SK-N-SH (cell line): ENCODE results near the gene PCNX4. TPM values are rescaled to one million over a fixed set of nuclear protein-coding genes. Genes with fewer than 3 reads are reported as not detected.

Source experiments
- CTCF ChIA-PET: fragments of 300-600, 350-600 bp; formaldehyde crosslinking; extraction: SDS; loops from one replicate; lab custom pipeline; 2021; lab: Yijun Ruan, JAX
- POLR2A ChIA-PET: fragments of 350-600 bp; sonication (Branson Sonifier 250); formaldehyde crosslinking; extraction: SDS; loops from one replicate; lab custom pipeline; 2020; ENCODE audit warnings: antibody characterized with exemption, inconsistent platforms; lab: Yijun Ruan, JAX
- DNase-seq: peaks from one replicate; pipeline ENCODE4 v3.0.0; 2012
- H2AFZ ChIP-seq: fragments of 200-600 bp; sonication (generic); 2 replicates; pipeline ENCODE4 v1.8.1; 2016; ENCODE audit warnings: antibody characterized with exemption, mild to moderate bottlenecking, low read depth
- H3F3A ChIP-seq: fragments of 200-600 bp; sonication (generic); replicated peaks from 2 replicates; pipeline ENCODE3; 2016; ENCODE audit warnings: antibody characterized with exemption, mild to moderate bottlenecking; ENCODE audit not compliant: insufficient read depth
- H3K27ac ChIP-seq, 2 experiments: fragments of 200-500 bp in 1 of 2; fragments of 200-600 bp in 1 of 2; sonication (Bioruptor generic) in 1 of 2; sonication (generic), shearing (Covaris generic) in 1 of 2; 2 replicates each; pipeline versions ENCODE4 v1.5.1 to v1.6.1; 2014 to 2016; ENCODE audit warnings: low read depth in 2 of 2, inconsistent platforms in 1 of 2, low read length in 1 of 2, mild to moderate bottlenecking in 1 of 2, mixed read lengths in 1 of 2
- H3K27me3 ChIP-seq: fragments of 200-600 bp; sonication (generic), shearing (Covaris generic); 2 replicates; pipeline ENCODE4 v1.6.1; 2016; ENCODE audit warnings: mixed run types; ENCODE audit not compliant: insufficient read depth
- H3K36me3 ChIP-seq, 2 experiments: fragments of 200-500 bp in 1 of 2; fragments of 200-600 bp in 1 of 2; sonication (Bioruptor generic) in 1 of 2; sonication (generic) in 1 of 2; replicated peaks in 1 of 2; 2 replicates each; pipeline versions ENCODE3 to v1.5.1; 2014 to 2016; ENCODE audit warnings: low read length in 1 of 2, mild to moderate bottlenecking in 1 of 2; ENCODE audit not compliant: insufficient read depth in 2 of 2, control insufficient read depth in 1 of 2
- H3K4me1 ChIP-seq, 2 experiments: fragments of 200-500 bp in 1 of 2; fragments of 200-600 bp in 1 of 2; sonication (Bioruptor generic) in 1 of 2; sonication (generic), shearing (Covaris generic) in 1 of 2; 2 replicates each; pipeline versions ENCODE4 v1.5.1 to v1.6.1; 2014 to 2016; ENCODE audit warnings: low read depth in 1 of 2, low read length in 1 of 2, mixed run types in 1 of 2; ENCODE audit not compliant: insufficient read depth in 2 of 2, control insufficient read depth in 1 of 2
- H3K4me2 ChIP-seq: fragments of 200-600 bp; sonication (generic), shearing (Covaris generic); 2 replicates; pipeline ENCODE4 v1.6.1; 2017; ENCODE audit warnings: mixed run types
- H3K4me3 ChIP-seq, 2 experiments: fragments of 200-500 bp in 1 of 2; fragments of 200-600 bp in 1 of 2; sonication (Bioruptor generic) in 1 of 2; sonication (generic), shearing (Covaris generic) in 1 of 2; 2 replicates each; pipeline versions ENCODE4 v1.5.1 to v1.8.1; 2014 to 2016; ENCODE audit warnings: low read depth in 2 of 2, inconsistent platforms in 1 of 2, low read length in 1 of 2, mild to moderate bottlenecking in 1 of 2, mixed read lengths in 1 of 2, moderate library complexity in 1 of 2
- H3K79me2 ChIP-seq: fragments of 200-600 bp; sonication (generic); 2 replicates; pipeline ENCODE4 v1.8.1; 2017; ENCODE audit warnings: mild to moderate bottlenecking; ENCODE audit not compliant: insufficient read depth
- H3K9ac ChIP-seq: fragments of 200-600 bp; sonication (generic); 2 replicates; pipeline ENCODE4 v1.6.1; 2017; ENCODE audit warnings: mixed run types
- H3K9me2 ChIP-seq: fragments of 200-600 bp; sonication (generic); 2 replicates; pipeline ENCODE4 v1.6.1; 2017; ENCODE audit warnings: mixed run types
- H3K9me3 ChIP-seq: fragments of 200-600 bp; sonication (generic); 2 replicates; pipeline ENCODE4 v1.6.1; 2017; ENCODE audit warnings: mixed run types, mild to moderate bottlenecking, moderate library complexity
- H4K20me1 ChIP-seq: fragments of 200-600 bp; sonication (generic); 2 replicates; pipeline ENCODE4 v1.6.1; 2017; ENCODE audit warnings: mild to moderate bottlenecking, mixed run types; ENCODE audit not compliant: insufficient read depth
- CTCF ChIP-seq: fragments of 200-600 bp; sonication (generic); IDR thresholded peaks from 2 replicates; pipeline ENCODE4 v1.6.1; 2017; ENCODE audit warnings: antibody characterized with exemption, mild to moderate bottlenecking, moderate library complexity
- ELF1 ChIP-seq: IDR thresholded peaks from 2 replicates; pipeline ENCODE4 v1.4.0; 2012
- EP300 ChIP-seq, 2 experiments: IDR thresholded peaks; 2 replicates each; pipeline versions ENCODE4 v1.4.0 to v1.6.1; 2012; ENCODE audit warnings: borderline replicate concordance in 1 of 2, low read depth in 1 of 2, low read length in 1 of 2
- EZH2phosphoT487 ChIP-seq: fragments of 200-600 bp; sonication (generic); IDR thresholded peaks from 2 replicates; pipeline ENCODE4 v1.6.1; 2017; ENCODE audit warnings: low read depth, mixed run types, mild to moderate bottlenecking, antibody characterized with exemption, moderate library complexity, borderline replicate concordance
- GABPA ChIP-seq: IDR thresholded peaks from 2 replicates; pipeline ENCODE4 v1.4.0; 2012; ENCODE audit warnings: low read depth, mild to moderate bottlenecking
- MAX ChIP-seq: IDR thresholded peaks from 2 replicates; pipeline ENCODE4 v1.4.0; 2012; ENCODE audit warnings: low read depth
- MXI1 ChIP-seq: IDR thresholded peaks from 2 replicates; pipeline ENCODE4 v1.6.1; 2012; ENCODE audit warnings: mild to moderate bottlenecking, low read depth, low read length, improper control_type of control experiment
- NFIC ChIP-seq: IDR thresholded peaks from 2 replicates; pipeline ENCODE4 v1.4.0; 2012; ENCODE audit warnings: borderline replicate concordance
- PBX3 ChIP-seq: IDR thresholded peaks from 2 replicates; pipeline ENCODE4; 2012
- RAD21 ChIP-seq: IDR thresholded peaks from 2 replicates; pipeline ENCODE4 v1.6.1; 2012; ENCODE audit warnings: mild to moderate bottlenecking, low read length
- REST ChIP-seq: IDR thresholded peaks from 2 replicates; pipeline ENCODE4 v1.6.1; 2012; ENCODE audit warnings: mild to moderate bottlenecking, low read depth, low read length, moderate library complexity
- RFX5 ChIP-seq: IDR thresholded peaks from 2 replicates; pipeline ENCODE4 v1.6.1; 2012; ENCODE audit warnings: mild to moderate bottlenecking, improper control_type of control experiment, low read length
- SIN3A ChIP-seq: IDR thresholded peaks from 2 replicates; pipeline ENCODE4 v1.6.1; 2012; ENCODE audit warnings: low read depth, mild to moderate bottlenecking, low read length, moderate library complexity, borderline replicate concordance
- SMC3 ChIP-seq: IDR thresholded peaks from 2 replicates; pipeline ENCODE4 v1.6.1; 2012; ENCODE audit warnings: low read depth, low read length, improper control_type of control experiment
- TAF1 ChIP-seq: IDR thresholded peaks from 2 replicates; pipeline ENCODE4 v1.6.1; 2012; ENCODE audit warnings: low read depth, mild to moderate bottlenecking, low read length, moderate library complexity, borderline replicate concordance
- TCF12 ChIP-seq: IDR thresholded peaks from 2 replicates; pipeline ENCODE4 v1.4.0; 2012
- TEAD4 ChIP-seq: IDR thresholded peaks from 2 replicates; pipeline ENCODE4 v1.4.0; 2012; ENCODE audit warnings: mild to moderate bottlenecking, borderline replicate concordance; ENCODE audit not compliant: insufficient read depth
- USF1 ChIP-seq: IDR thresholded peaks from 2 replicates; pipeline ENCODE4 v1.4.0; 2012; ENCODE audit warnings: low read depth, borderline replicate concordance
- YY1 ChIP-seq: IDR thresholded peaks from 2 replicates; pipeline ENCODE4 v1.4.0; 2012; ENCODE audit warnings: low read depth, mild to moderate bottlenecking
- ZBTB33 ChIP-seq: IDR thresholded peaks from 2 replicates; pipeline ENCODE4 v1.4.0; 2012; ENCODE audit warnings: low read depth, borderline replicate concordance
- WGBS: methylation state at CpG from one replicate; pipeline ENCODE4 v1.1.6; 2017; ENCODE audit warnings: low lambda C conversion rate; 5-methylcytosine and 5-hydroxymethylcytosine counted together
- polyA plus RNA-seq, 3 experiments: library from polyadenylated mRNA; depleted of rRNA; stranded (reverse); fragments of >200 nt; gene quantifications; 2 replicates each; pipeline ENCODE4 v1.2.3, GENCODE V29; 2012

The PCNX4 gene
- polyA plus RNA-seq, 1 of the 3 experiments (the other 2 are of a cell fraction): 21.1 TPM

- Histone ChIP-seq H2AFZ (no peak overlapping the region), H3K27me3 (no peaks in the 10 kb centered on the region), H3K9me2 (no peaks in the 10 kb centered on the region), H3F3A (no peaks in the 10 kb centered on the region), H3K9ac (no peak overlapping the region), H3K27ac (no peak overlapping the region), H3K9me3 (no peaks in the 10 kb centered on the region), H4K20me1 (no peaks in the 10 kb centered on the region), H3K36me3 (no peaks in the 10 kb centered on the region), H3K4me3 (no peak overlapping the region), H3K4me1 (peaks cover 2 to 10% of the 10 kb centered on the region in 2 experiments; a peak in 2 of 4 replicates), H3K4me2 (no peak overlapping the region), H3K79me2 (no peaks in the 10 kb centered on the region; the same call in 1 of the 2 replicates)
- DNase-seq: no peak
- ChIA-PET POLR2A (no interaction called here), CTCF (interaction anchor here (0.7 to 1.8 kb wide), 4 partner anchors 68 to 245 kb away, joined by 3 to 6 read pairs (median 3); no protein-coding TSS in a partner anchor)
- no peak for TF ChIP-seq YY1
- no peak for TF ChIP-seq USF1
- TF ChIP-seq ELF1: no peak
- TF ChIP-seq MXI1: no peak
- TF ChIP-seq TCF12: no peak
- TF ChIP-seq RAD21: no peak
- TF ChIP-seq RFX5: no peak
- no peak for TF ChIP-seq PBX3
- TF ChIP-seq ZBTB33: no peak
- no peak for TF ChIP-seq GABPA
- no peak for TF ChIP-seq NFIC
- no peak for TF ChIP-seq SMC3
- no peak for TF ChIP-seq TEAD4
- TF ChIP-seq CTCF: no peak
- no peak for TF ChIP-seq TAF1
- no peak for TF ChIP-seq EP300 (IDR thresholded peaks at IDR 0.05; ENCODE audit: borderline replicate concordance in 1 of 2, low read depth in 1 of 2, low read length in 1 of 2)
- TF ChIP-seq MAX: no peak
- TF ChIP-seq SIN3A: no peak
- no peak for TF ChIP-seq REST
- no peak for TF ChIP-seq EZH2phosphoT487
- WGBS: 88% methylated on average over 3 of the region's 3 CpGs
Observed at GRCh38 chr14:60085693-60086092, 6.0 kb upstream of the PCNX4 start.
